ENCODE results near the gene OR52J3.

DNA sequence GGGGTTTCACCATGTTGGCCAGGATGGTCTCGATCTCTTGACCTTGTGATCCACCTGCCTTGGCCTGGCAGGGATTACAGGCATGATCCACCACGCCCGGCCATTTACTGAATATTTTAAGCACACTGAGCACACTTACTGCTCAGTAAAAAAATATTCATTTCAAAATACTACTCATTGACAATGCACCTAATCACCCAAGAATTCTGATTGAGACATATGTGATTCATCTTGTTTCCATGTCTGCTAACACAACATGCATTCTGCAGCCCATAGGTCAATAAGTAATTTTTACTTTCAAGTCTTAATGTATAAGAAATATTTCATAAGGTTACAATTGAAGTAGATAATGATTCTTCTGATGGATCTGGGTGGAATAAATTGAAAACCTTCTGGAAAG lies 4.2 kb upstream of the OR52J3 start:
- TF ChIP-seq EZH2phosphoT487 (IDR thresholded peaks at IDR 0.05; ENCODE audit: insufficient read depth, low read depth): no peak
- TF ChIP-seq EZH2 (IDR thresholded peaks at IDR 0.05; ENCODE audit: insufficient read depth, poor library complexity, severe bottlenecking): no peak
